ENCODE measurements around the gene NR3C1. TPM values are rescaled to one million over a fixed set of nuclear protein-coding genes. Genes with fewer than 3 reads are reported as not detected.

NR3C1 gene
- total and polyA plus RNA-seq, 7 experiments from 2014 or later: 68.0 to 140 (median 100.0) TPM

DNA sequence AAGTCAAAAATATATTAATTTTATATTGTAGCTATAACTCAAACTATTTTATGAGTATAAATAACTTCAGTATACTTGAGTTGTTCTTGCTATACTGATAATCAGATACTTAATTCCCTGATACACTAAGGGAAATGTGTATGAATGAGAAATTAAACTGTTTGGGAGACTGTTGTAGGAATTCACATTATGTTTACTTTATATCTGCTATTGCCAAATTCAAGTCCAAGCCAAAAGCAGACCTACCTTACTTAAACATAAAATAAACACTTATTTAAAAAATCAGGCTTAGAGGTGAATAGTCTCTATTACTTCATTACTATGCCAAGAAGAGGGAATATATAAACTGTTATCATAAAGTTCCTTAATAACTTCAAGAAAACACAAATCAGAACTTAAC lies 13.2 kb downstream of the NR3C1 start:
- ATAC-seq (no peak), DNase-seq (no peak)
- H3K4me3 Mint-ChIP-seq: peak overlapping the region in 2 of 10 donors; percentile 6 to 42
- intact Hi-C loops (cut with micrococcal nuclease): no loop called here
- peaks cover 20 to 31% of the 10 kb centered on the region in 2 donors for H3K4me1 ChIP-seq (ENCODE audit: control insufficient read depth in 2 of 2, insufficient read depth in 2 of 2, low read length in 2 of 2)
- no peaks in the 10 kb centered on the region for H3K27me3 ChIP-seq (ENCODE audit: control insufficient read depth in 2 of 2, insufficient read depth in 2 of 2, low read length in 2 of 2)
- H3K27ac Mint-ChIP-seq: no peak overlapping the region
- POLR2A ChIA-PET: interaction anchor here (2.4 kb wide), 1 partner anchor 10 kb away, joined by 8 read pairs; no protein-coding TSS in a partner anchor
- H3K4me1 Mint-ChIP-seq: peaks cover 49 to 98% (median 85%) of the 10 kb centered on the region in 7 donors
- H3K9me3 ChIP-seq (ENCODE audit: control insufficient read depth in 2 of 3, low read length in 3 of 3): peaks cover 0 to 18% (median 7%) of the 10 kb centered on the region in 3 experiments
- no peak overlapping the region for H3K4me3 ChIP-seq (ENCODE audit: low read length)
- no peak overlapping the region for H3K27ac ChIP-seq (ENCODE audit: low read depth, low read length)
- peaks cover 22 to 43% (median 27%) of the 10 kb centered on the region in 5 donors for H3K36me3 Mint-ChIP-seq
- CTCF ChIA-PET: interaction anchor here (2.7 kb wide), 1 partner anchor 11 kb away, joined by 8 read pairs; no protein-coding TSS in a partner anchor
- H3K27me3 Mint-ChIP-seq: no peaks in the 10 kb centered on the region
- peaks cover 8 to 23% (median 14%) of the 10 kb centered on the region in 11 donors for H3K9me3 Mint-ChIP-seq
- peaks cover 0 to 7% (median 0%) of the 10 kb centered on the region in 3 experiments for H3K36me3 ChIP-seq (ENCODE audit: control insufficient read depth in 2 of 3, insufficient read depth in 3 of 3, low read length in 3 of 3)

DNA sequence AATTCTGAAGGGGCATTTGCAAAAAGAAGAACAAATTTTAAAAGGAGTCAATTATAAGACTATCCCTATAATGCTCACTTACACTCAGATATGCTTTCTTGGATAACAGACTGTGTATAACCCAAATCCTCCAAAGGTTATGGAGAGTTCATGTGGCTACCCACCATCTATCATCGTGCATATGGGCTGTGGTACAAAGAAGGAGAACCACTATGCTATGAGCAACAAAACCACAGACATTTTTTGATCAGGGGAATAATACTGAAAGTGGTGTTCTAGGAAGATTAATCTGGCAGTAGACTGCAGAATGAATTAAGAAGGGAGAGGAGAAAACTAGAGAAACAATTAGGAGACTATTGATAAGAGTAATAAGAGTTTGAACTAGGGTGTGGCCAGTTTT lies 16.8 kb downstream of the NR3C1 start:
- H3K27ac Mint-ChIP-seq: peak overlapping the region in 3 of 9 donors; percentile 12 to 70 (median 37)
- Histone ChIP-seq H3K36me3 (ENCODE audit: control insufficient read depth in 2 of 3, insufficient read depth in 3 of 3, low read length in 3 of 3) (peaks cover 0 to 20% (median 0%) of the 10 kb centered on the region in 3 experiments), H3K27ac (ENCODE audit: low read depth, low read length) (no peak overlapping the region), H3K9me3 (ENCODE audit: control insufficient read depth in 2 of 3, low read length in 3 of 3) (peaks cover 0 to 26% (median 10%) of the 10 kb centered on the region in 3 experiments), H3K4me3 (ENCODE audit: low read length) (no peak overlapping the region), H3K27me3 (ENCODE audit: control insufficient read depth in 2 of 2, insufficient read depth in 2 of 2, low read length in 2 of 2) (no peaks in the 10 kb centered on the region), H3K4me1 (ENCODE audit: control insufficient read depth in 2 of 2, insufficient read depth in 2 of 2, low read length in 2 of 2) (peaks cover 13 to 17% of the 10 kb centered on the region in 2 donors)
- POLR2A ChIA-PET: interaction anchor here (0.5 kb wide), 1 partner anchor 438 kb away, joined by 4 read pairs; no protein-coding TSS in a partner anchor
- H3K27me3 Mint-ChIP-seq: no peaks in the 10 kb centered on the region
- peak overlapping the region in 4 of 10 donors; percentile 5 to 23 (median 18) for H3K4me3 Mint-ChIP-seq
- H3K36me3 Mint-ChIP-seq: peaks cover 24 to 63% (median 46%) of the 10 kb centered on the region in 5 donors
- peaks cover 9 to 36% (median 16%) of the 10 kb centered on the region in 11 donors for H3K9me3 Mint-ChIP-seq
- intact Hi-C loops (cut with micrococcal nuclease): no loop called here
- ATAC-seq (no peak), DNase-seq (no peak)
- CTCF ChIA-PET: interaction anchor here (0.6 kb wide), 1 partner anchor 21 kb away, joined by 4 read pairs; no protein-coding TSS in a partner anchor
- H3K4me1 Mint-ChIP-seq: peaks cover 35 to 97% (median 83%) of the 10 kb centered on the region in 7 donors

DNA sequence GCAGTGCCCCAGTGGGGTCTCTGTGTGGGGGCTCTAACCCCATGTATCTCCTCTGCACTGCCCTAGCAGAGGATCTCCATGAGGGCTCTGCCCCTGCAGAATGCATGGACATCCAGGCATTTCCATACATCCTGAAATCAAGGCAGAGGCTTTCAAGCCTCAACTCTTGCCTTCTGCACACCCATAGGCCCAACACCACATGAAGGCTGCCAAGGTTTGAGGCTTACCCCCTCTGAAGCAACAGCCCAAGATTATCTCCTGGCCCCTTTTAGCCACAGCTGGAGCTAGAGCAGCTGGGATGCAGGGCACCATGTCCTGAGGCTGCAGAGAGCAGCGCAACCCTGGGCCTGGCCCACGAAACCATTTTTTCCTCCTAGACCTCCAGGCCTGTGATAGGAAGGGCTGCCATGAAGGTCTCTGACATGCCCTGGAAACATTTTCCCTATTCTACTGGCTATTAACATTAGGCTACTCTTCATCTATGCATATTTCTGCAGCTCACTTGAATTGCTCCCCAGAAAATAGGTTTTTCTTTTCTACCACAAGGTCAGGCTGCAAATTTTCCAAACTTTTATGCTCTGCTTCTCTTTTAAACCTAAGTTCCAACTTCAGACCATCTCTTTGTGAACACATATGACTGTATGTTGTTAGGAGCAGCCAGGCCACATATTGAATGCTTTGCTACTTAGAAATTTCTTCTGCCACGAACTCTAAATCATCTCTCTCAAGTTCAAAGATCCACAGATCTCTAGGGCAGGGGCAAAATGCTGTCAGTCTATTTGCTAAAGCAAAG lies 18.4 kb downstream of the NR3C1 start:
- intact Hi-C loops (cut with micrococcal nuclease): no loop called here
- ATAC-seq (no peak), DNase-seq (no peak)
- Mint-ChIP-seq H3K27ac (no peak overlapping the region), H3K36me3 (peaks cover 24 to 63% (median 55%) of the 10 kb centered on the region in 5 donors), H3K27me3 (no peaks in the 10 kb centered on the region), H3K4me1 (peaks cover 44 to 97% (median 88%) of the 10 kb centered on the region in 7 donors), H3K9me3 (peaks cover 9 to 36% (median 16%) of the 10 kb centered on the region in 11 donors), H3K4me3 (peak overlapping the region in 5 of 10 donors; percentile 5 to 52 (median 22))
- Histone ChIP-seq H3K36me3 (ENCODE audit: control insufficient read depth in 2 of 3, insufficient read depth in 3 of 3, low read length in 3 of 3) (peaks cover 0 to 20% (median 0%) of the 10 kb centered on the region in 3 experiments), H3K27ac (ENCODE audit: low read depth, low read length) (no peak overlapping the region), H3K4me1 (ENCODE audit: control insufficient read depth in 2 of 2, insufficient read depth in 2 of 2, low read length in 2 of 2) (peaks cover 22 to 28% of the 10 kb centered on the region in 2 donors), H3K27me3 (ENCODE audit: control insufficient read depth in 2 of 2, insufficient read depth in 2 of 2, low read length in 2 of 2) (no peaks in the 10 kb centered on the region), H3K9me3 (ENCODE audit: control insufficient read depth in 2 of 3, low read length in 3 of 3) (peaks cover 0 to 26% (median 10%) of the 10 kb centered on the region in 3 experiments), H3K4me3 (ENCODE audit: low read length) (no peak overlapping the region)
- POLR2A ChIA-PET: no interaction called here
- CTCF ChIA-PET: interaction anchor here (0.6 kb wide), 1 partner anchor 91 kb away, joined by 3 read pairs; no protein-coding TSS in a partner anchor

DNA sequence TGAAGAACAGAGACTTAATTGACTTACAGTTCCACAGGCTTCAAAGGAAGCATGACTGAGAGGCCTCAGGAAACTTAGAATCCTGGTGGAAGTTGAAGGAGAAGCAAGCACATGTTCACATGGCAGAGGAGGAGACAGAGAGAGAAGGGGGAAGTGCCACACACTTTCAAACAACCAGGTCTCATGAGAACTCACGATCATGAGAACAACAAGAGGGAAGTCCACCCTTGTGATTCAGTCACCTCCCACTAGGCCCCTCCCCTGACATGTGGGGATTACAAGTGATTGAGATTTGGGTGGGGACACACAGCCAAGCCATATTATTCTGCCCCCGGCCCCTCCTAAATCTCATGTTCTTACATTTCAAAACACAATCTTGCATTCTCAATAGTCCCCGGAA lies 19.5 kb downstream of the NR3C1 start:
- intact Hi-C loops (cut with micrococcal nuclease): loop anchor here in 1 of 2 donors (2.0 kb wide), 1 partner anchor 17 kb away; no protein-coding TSS in a partner anchor
- H3K27ac Mint-ChIP-seq: peak overlapping the region in 1 of 9 donors; percentile 86
- no peak overlapping the region for H3K27ac ChIP-seq (ENCODE audit: low read depth, low read length)
- H3K36me3 Mint-ChIP-seq: peaks cover 21 to 56% (median 49%) of the 10 kb centered on the region in 5 donors
- H3K27me3 ChIP-seq (ENCODE audit: control insufficient read depth in 2 of 2, insufficient read depth in 2 of 2, low read length in 2 of 2): no peaks in the 10 kb centered on the region
- peaks cover 9 to 36% (median 16%) of the 10 kb centered on the region in 11 donors for H3K9me3 Mint-ChIP-seq
- no peak overlapping the region for H3K4me3 ChIP-seq (ENCODE audit: low read length)
- ATAC-seq (peak; percentile 28), DNase-seq (no peak)
- peak overlapping the region in 3 of 10 donors; percentile 26 to 45 (median 44) for H3K4me3 Mint-ChIP-seq
- H3K27me3 Mint-ChIP-seq: no peaks in the 10 kb centered on the region
- CTCF ChIA-PET: no interaction called here
- peaks cover 0 to 20% (median 0%) of the 10 kb centered on the region in 3 experiments for H3K36me3 ChIP-seq (ENCODE audit: control insufficient read depth in 2 of 3, insufficient read depth in 3 of 3, low read length in 3 of 3)
- POLR2A ChIA-PET: no interaction called here
- peaks cover 0 to 26% (median 10%) of the 10 kb centered on the region in 3 experiments for H3K9me3 ChIP-seq (ENCODE audit: control insufficient read depth in 2 of 3, low read length in 3 of 3)
- peaks cover 38 to 97% (median 88%) of the 10 kb centered on the region in 7 donors for H3K4me1 Mint-ChIP-seq
- H3K4me1 ChIP-seq (ENCODE audit: control insufficient read depth in 2 of 2, insufficient read depth in 2 of 2, low read length in 2 of 2): peaks cover 29 to 34% of the 10 kb centered on the region in 2 donors

DNA sequence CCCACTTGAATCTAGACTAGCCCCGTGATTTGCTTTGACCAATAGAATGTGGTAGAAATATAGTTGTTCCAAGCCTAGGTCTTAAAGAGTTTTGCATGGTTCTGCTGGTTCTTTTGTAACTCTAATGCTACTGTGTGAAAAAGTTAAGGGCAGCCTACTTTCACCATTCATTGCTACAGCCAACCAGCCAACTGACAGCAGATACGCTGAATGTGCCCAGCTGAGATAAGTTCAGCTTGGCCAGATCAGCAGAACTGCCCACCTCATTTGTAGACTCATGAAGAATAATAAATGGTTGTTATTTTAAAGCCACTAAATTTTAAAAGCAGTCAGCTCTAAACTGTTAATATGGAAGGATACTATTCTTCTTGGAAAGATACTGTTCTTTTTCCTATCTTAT lies 23.9 kb downstream of the NR3C1 start:
- intact Hi-C loops (cut with micrococcal nuclease): loop anchor here in 1 of 2 donors (2.0 kb wide), 1 partner anchor 17 kb away; no protein-coding TSS in a partner anchor
- Histone ChIP-seq H3K27ac (ENCODE audit: low read depth, low read length) (no peak overlapping the region), H3K4me3 (ENCODE audit: low read length) (no peak overlapping the region), H3K4me1 (ENCODE audit: control insufficient read depth in 2 of 2, insufficient read depth in 2 of 2, low read length in 2 of 2) (peaks cover 27 to 37% of the 10 kb centered on the region in 2 donors), H3K9me3 (ENCODE audit: control insufficient read depth in 2 of 3, low read length in 3 of 3) (peaks cover 0 to 2% (median 0%) of the 10 kb centered on the region in 3 experiments), H3K27me3 (ENCODE audit: control insufficient read depth in 2 of 2, insufficient read depth in 2 of 2, low read length in 2 of 2) (no peaks in the 10 kb centered on the region), H3K36me3 (ENCODE audit: control insufficient read depth in 2 of 3, insufficient read depth in 3 of 3, low read length in 3 of 3) (peaks cover 0 to 6% (median 0%) of the 10 kb centered on the region in 3 experiments)
- peaks cover 0 to 32% (median 24%) of the 10 kb centered on the region in 5 donors for H3K36me3 Mint-ChIP-seq
- DNase-seq: no peak
- ChIA-PET CTCF (no interaction called here), POLR2A (no interaction called here)
- no peaks in the 10 kb centered on the region for H3K27me3 Mint-ChIP-seq
- ATAC-seq: no peak
- H3K4me3 Mint-ChIP-seq: peak overlapping the region in 7 of 10 donors; percentile 1 to 56 (median 14)
- H3K4me1 Mint-ChIP-seq: peaks cover 38 to 100% (median 95%) of the 10 kb centered on the region in 7 donors
- H3K27ac Mint-ChIP-seq: peak overlapping the region in 5 of 9 donors; percentile 3 to 83 (median 58)
- peaks cover 0 to 6% (median under 1%) of the 10 kb centered on the region in 11 donors for H3K9me3 Mint-ChIP-seq

Measured in naive thymus-derived CD4-positive, alpha-beta T cell (primary cell).